GM10266 (cell line): ENCODE measurements around the gene ANKRD24.

Experiments used
- DNase-seq: peaks from one replicate; pipeline ENCODE4 v3.0.0; 2012; ENCODE audit errors: extremely low spot score
- TF ChIP-seq, protein P1 (sequence below): IDR thresholded peaks from 2 replicates; pipeline ENCODE4 v1.5.1; 2012; ENCODE audit warnings: mild to moderate bottlenecking, low read depth; ENCODE audit not compliant: control insufficient read depth, insufficient read depth; ENCODE audit errors: missing control alignments

The ANKRD24 gene

DNA sequence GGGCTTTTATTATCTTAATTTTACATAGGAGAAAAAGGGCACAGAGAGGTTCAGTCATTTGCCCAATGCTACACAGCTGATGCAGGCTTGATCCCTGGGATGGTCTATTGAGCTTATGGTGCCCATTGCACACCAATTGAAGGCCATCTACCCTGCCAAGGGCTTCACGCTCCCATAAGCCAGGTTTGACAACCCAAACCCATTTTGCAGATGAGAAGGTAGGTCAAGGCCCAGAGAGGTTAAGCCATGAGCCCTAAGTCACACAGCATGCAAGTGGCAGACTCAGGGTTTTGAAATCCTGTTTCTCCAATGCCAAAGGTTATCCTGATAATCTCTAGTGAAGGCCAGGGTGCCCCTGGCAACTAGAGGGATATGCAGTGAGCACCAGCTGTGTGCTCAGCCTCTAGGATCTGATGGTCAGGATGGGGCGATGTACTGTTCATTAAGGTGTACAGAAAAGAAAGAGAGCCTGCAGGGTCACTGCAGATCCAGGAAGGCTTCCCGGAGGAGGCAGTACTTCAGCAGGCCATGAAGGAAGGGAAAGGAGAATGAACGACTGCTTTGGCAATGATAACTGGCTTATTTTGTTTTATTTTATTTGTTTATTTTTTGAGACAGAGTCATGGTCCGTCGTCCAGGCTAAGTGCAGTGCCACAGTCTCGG, 20.9 kb upstream of the ANKRD24 start:
- TF ChIP-seq, protein P1, sequence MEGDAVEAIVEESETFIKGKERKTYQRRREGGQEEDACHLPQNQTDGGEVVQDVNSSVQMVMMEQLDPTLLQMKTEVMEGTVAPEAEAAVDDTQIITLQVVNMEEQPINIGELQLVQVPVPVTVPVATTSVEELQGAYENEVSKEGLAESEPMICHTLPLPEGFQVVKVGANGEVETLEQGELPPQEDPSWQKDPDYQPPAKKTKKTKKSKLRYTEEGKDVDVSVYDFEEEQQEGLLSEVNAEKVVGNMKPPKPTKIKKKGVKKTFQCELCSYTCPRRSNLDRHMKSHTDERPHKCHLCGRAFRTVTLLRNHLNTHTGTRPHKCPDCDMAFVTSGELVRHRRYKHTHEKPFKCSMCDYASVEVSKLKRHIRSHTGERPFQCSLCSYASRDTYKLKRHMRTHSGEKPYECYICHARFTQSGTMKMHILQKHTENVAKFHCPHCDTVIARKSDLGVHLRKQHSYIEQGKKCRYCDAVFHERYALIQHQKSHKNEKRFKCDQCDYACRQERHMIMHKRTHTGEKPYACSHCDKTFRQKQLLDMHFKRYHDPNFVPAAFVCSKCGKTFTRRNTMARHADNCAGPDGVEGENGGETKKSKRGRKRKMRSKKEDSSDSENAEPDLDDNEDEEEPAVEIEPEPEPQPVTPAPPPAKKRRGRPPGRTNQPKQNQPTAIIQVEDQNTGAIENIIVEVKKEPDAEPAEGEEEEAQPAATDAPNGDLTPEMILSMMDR, result no peak
- no peak for DNase-seq

DNA sequence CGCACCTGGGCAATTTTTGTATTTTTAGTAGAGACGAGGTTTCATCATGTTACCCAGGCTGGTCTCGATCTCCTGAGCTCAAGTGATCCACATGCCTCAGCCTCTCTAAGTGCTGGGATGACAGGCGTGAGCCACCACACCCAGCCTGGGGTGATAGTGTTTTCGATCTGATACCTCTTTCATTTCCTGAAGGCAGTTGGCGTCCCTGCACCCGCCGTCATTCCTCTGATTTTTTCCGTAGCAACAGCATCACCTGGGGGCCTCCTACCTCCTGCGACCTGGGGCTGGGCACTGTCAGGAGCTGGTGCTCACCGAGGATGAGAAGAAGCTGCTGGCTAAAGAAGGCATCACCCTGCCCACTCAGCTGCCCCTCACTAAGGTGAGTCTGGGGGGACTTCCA, 18.2 kb upstream of the ANKRD24 start:
- DNase-seq, result no peak

DNA sequence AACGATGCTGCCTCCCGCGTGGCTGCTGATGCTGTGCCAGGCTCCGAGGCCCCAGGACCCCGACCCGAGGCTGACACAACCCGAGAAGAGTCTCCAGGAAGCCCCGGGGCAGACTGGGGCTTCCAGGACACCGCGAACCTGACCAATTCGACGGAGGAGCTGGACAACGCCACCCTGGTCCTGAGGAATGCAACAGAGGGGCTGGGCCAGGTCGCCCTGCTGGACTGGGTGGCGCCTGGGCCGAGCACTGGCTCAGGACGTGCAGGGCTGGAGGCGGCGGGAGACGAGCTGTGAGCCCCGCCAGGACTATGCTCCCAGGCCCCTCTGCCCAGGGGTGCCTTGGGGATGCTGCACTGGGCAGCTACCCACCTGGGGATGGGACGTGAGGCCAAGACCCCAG, 10.8 kb upstream of the ANKRD24 start:
- TF ChIP-seq, protein P1, result no peak
- DNase-seq, result no peak

More for the DNA sequence above, 18.2 kb upstream of the ANKRD24 start:
- TF ChIP-seq, protein P1, result no peak

DNA sequence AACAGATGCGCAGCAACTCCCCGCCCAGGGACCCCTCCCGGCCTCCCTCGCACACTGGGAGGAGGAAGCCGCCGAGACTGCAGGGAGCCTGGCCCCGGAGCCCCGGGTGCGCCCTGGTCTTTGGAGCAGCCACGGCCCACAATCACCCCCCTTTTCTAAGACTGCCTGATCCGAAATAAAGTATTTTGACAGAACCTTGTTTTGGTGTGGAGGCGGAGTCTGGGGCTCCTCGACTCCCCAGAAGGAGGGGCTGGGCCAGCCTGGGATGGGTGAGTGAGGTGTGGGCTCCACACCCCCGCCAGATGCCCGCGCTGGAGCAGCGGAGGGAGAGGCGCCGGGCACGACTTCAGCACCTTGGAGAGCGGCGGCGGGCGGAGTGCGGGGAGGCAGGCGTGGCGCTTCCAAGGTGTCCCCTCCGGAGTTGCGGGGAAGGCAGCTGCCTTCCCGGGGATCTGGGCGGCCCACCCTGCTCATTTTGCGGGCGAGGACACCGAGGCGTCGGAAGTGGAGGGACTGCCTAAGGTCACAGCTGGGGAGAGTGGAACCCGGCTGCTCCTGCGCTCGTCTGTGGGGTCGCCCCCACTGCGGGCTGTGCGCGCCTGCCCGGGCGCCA, 9.5 kb upstream of the ANKRD24 start:
- TF ChIP-seq, protein P1, result no peak
- DNase-seq, result peak; percentile 69

DNA sequence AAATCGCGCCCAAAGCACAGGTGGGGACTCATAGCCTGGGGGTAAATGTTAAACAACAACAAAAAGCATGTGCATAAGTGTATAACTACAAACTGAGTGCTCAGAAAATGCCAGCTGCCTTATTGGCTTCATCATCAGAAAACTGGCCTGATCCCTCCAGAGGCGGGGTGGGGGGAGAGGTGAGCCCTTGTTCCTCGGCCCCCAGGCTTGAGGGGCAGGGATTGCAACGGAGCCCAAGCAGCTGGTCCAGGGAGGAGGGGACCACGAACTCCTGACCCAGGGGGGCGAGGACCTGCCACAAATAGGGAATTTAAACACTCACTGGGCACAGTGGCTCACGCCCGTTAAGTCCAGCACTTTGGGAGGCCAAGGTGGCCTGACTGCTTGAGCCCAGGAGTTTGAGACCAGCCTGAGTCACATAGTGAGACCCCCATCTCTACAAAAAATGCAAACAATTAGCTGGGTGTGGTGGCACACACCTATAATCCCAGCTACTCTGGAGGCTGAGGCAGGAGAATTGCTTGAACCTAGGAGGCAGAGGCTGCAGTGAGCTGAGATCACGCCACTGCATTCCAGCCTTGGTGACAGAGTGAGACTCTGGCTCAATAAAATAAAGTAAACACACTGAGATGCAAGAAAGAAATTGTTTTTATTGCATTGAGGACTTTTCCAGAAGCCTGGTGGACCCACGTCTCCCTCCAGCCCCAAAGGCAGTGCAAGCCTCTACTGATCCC, 8.8 kb upstream of the ANKRD24 start:
- DNase-seq, result no peak
- TF ChIP-seq, protein P1, result no peak

DNA sequence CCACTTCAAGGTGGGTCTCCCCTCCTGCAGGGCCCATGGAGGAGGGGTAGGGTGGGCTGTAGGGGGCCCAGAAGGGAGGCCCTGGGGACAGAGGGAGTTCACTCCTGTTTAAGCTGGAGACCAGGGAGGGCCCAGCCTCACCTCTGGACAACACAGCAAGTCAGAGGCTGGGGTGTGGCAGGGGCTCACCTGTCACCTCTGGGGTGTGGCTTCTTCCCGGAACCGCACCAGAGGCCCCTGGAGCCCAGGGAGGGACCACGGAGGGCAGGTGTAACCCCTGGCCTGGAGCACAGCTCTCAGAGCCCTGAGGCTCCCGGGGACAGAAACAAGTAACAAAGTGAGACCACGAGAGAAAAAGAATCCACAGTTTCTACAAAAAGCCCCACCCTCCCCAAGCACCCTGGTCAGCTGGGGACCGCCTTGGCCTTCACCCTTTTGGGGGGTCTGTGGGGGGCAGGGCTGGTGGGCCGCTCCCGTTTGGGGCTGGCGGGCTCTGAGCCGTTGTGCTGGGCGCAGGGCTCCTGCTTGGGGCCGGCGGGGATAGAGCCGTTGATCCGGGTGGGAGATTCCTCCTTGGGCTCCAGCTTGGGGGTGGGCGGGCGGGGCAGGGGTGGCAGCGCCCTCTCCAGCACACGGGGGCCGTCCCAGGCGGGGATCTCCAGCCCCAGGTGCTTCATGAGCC, 8.1 kb upstream of the ANKRD24 start:
- no peak for DNase-seq
- TF ChIP-seq, protein P1, result no peak
